CD4-positive, alpha-beta T cell treated with Interleukin-2 at 100 ng/mL for 4 hours (primary cell): ENCODE measurements around the gene SLC52A1.
"Not testable (repeated sequence)": the region's sequence is repeated elsewhere in the genome, so short reads cannot be mapped to it uniquely, and the experiment has no call there.

Experiments used
- DNase-seq: peaks from one replicate; pipeline ENCODE4 v3.0.0-alpha.2; 2020; ENCODE audit warnings: low spot score

The SLC52A1 gene

GRCh38 chr17:5031365-5032082, 3.7 kb downstream of the SLC52A1 start:
- peak; percentile 89 for DNase-seq

- not testable (repeated sequence) for DNase-seq
Observed at GRCh38 chr17:5030168-5030567, 5.1 kb downstream of the SLC52A1 start.

- no peak for DNase-seq
Observed at GRCh38 chr17:5027916-5028315, 7.3 kb downstream of the SLC52A1 start.

GRCh38 chr17:5027299-5027698, 7.9 kb downstream of the SLC52A1 start:
- DNase-seq, result no peak

GRCh38 chr17:5024604-5025003, 10.6 kb downstream of the SLC52A1 start:
- no peak for DNase-seq

- DNase-seq, result no peak
Observed at GRCh38 chr17:5023588-5024147, 11.6 kb downstream of the SLC52A1 start.

- no peak for DNase-seq
Observed at GRCh38 chr17:5022171-5022711, 13.0 kb downstream of the SLC52A1 start.

- DNase-seq, result no peak
Observed at GRCh38 chr17:5020502-5021023, 14.7 kb downstream of the SLC52A1 start.

- DNase-seq, result peak; percentile 39
Observed at GRCh38 chr17:5019475-5019956, 15.7 kb downstream of the SLC52A1 start.

GRCh38 chr17:5014357-5014756, 20.9 kb downstream of the SLC52A1 start:
- no peak for DNase-seq

- DNase-seq, result no peak
Observed at GRCh38 chr17:5011928-5012327, 23.3 kb downstream of the SLC52A1 start.

GRCh38 chr17:5003214-5003867, 31.9 kb downstream of the SLC52A1 start:
- DNase-seq, result no peak

- no peak for DNase-seq
Observed at GRCh38 chr17:5002121-5002788, 33.0 kb downstream of the SLC52A1 start.

GRCh38 chr17:5000237-5000639, 35.0 kb downstream of the SLC52A1 start:
- DNase-seq, result no peak

- DNase-seq, result no peak
Observed at GRCh38 chr17:4999430-5000093, 35.7 kb downstream of the SLC52A1 start.

GRCh38 chr17:4998732-4999429, 36.3 kb downstream of the SLC52A1 start:
- DNase-seq, result no peak

- no peak for DNase-seq
Observed at GRCh38 chr17:4998027-4998731, 37.0 kb downstream of the SLC52A1 start.

GRCh38 chr17:4997302-4998026, 37.8 kb downstream of the SLC52A1 start, which contains the start of the genes INCA1 and KIF1C:
TSS of gene INCA1 (minus strand) at chr17:4997522. CDS start at chr17:4994437, 3,085 bp downstream.
TSS of gene KIF1C (plus strand) at chr17:4997950. CDS start at chr17:5000247, 2,297 bp downstream.
- DNase-seq, result peak; percentile 91

GRCh38 chr17:4994081-4994595, 41.1 kb downstream of the SLC52A1 start:
- DNase-seq, result no peak
